Activated CD4-positive, alpha-beta T cell treated with anti-CD3 and anti-CD28 coated beads, Interleukin-2, amount 50 U/mL, for 4 hours (primary cell): ENCODE measurements around the gene PTPRG.

Experiments
- DNase-seq, 2 experiments: peaks; one replicate each; pipeline ENCODE4 v3.0.0-alpha.2; 2020

Gene PTPRG

GRCh38 chr3:61871644-61872043 is 310.3 kb downstream of the PTPRG start:
- no peak for DNase-seq

DNA sequence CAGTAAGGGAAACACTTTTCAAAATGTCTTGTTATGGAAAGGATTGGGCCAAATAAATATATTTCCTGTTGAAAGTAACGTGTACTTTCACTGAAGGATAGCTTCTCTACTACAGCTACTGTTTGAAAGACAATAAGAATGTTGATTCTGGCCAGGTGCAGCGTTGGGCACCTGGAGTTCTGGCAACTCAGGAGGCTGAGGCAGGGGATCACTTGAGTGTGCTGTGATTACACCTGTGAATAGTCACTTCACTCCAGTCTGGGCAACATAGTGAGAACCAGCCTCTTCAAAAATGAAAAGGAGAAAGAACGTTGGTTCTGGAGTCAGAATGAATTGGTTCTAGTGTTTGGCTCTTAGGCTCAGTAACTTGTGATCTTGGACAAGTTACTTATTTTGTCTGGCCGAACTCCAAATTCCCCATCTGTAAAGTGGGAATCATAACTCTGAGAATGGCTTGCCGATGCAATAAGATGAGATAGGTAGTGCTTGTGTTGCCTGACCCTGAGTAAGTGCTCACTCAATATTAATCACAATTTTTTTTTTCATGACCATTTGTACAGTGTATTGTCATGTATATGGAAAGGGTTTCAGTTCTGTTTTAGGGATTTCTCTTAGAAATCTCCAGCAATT is 310.8 kb downstream of the PTPRG start:
- no peak for DNase-seq

DNA sequence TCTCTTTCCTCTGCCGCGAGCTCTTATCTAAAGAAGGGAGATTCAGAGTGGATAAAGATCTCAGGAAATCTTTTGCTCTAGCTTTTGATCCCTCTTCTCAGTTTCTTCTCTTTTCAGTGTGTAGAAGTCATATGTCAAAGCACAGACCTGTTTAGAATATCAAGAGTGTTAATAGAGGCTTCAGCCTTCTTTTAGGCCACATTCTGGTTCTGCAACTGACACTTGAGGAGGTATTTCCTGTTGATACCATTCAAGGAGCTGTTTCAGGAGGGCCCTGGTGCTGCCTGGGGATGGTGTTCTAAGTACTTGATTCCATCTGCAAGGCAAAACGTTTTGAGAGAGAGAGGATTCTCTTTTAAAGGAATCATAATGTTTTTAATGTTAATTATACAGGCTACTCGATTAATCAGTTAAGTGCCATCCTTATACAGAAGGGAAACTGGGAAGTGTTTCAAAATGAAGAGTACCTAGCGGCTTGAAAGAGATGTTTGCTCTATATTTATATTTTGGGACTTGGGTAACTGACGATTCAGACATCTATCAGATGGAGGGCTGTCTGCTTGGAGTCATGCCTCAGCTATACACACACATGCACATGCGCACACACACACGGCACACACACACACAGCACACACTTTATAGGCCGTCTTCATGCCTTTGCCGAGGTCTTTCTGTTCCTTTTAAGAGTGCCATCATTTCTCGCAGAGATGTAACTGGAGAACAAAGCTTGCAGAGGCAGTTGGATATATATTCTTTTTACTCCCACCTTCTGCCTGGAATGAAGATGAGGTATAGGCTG is 313.9 kb downstream of the PTPRG start:
- DNase-seq = no peak

DNA sequence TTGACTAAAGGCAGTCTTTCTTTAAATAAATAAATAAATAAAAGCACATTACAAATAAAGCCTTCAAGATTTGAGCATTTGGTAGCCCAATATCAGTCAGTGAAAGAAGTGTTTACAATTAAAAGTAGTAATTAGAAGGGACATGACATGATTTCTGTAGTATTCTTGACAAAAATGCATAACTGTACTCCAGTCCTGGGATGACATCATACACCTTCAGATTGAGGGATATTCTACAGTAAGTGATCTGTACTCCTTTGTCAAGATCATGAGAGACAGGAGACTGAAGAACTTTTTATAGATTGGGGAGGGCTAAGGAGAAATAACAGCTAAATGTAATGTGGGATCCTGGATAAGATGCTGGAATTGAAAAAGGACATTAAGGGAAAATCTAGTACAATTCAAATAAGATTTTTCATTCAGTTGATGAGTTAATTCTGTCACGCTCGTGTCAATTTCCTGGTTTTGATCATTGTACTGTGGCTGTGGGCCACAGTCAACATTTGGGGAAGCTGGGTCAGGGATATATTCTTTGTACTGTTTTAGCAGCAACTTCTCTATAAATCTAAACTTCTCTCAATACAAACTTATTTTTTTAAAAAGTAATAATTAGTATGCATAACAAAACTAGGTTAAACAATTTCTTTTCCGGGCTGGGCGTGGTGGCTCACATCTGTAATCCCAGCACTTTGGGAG is 314.8 kb downstream of the PTPRG start:
- DNase-seq = no peak

- no peak for DNase-seq
Observed at GRCh38 chr3:61876797-61877196, 315.4 kb downstream of the PTPRG start.

DNA sequence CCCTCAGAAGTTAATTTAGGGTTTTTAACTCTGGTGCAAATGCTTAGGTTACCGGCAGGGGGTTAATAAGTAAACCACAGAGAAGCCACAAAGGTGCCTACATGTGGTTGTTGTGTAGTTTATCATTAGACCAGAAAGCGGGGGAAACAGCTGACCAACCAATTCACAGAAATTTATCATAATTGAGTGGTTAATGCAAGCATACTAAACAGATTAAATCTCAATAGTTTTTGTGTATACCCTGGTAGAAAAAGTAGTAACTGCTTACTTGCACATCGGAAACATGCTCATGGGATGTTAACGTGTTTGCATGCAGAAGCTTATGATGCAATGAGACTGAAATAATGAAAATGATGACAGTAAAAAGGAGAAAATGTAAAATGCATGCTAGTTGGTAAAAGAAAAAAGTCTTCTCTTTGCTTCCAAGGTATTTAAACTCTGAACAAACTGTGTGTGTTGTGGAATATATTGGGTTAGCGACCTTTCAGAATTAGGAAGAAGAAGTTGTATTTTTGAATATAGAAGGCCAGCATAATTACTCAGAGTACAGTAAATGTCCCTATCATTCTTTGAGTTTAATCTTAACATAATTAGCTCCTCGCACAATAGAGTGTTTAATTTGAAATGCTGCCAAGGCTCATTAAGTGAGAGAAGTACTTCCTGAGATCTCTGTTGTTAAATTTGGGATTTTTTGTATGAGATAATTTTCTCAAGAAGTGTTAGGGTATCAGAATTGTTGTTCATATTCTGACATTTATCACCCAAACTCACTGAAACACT is 316.2 kb downstream of the PTPRG start:
- DNase-seq = no peak

DNA sequence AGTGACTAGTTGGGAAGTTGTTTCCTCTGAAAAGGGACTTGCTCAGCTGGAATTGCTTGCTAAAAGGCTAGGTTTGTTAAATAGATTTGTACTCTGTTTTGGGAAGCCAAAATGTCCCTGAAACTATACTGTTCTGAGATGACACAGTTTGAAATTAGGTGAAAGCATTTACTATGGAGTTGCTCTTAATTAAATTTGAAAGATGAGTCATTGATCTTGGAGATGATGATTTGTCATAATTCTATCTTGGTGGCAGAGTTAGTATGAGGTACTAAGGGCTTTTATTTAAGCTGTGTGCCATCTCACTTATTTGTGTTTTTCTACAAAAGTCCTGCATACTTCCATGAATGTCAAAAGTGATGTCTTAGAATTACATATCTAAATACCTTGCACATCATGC is 320.9 kb downstream of the PTPRG start:
- DNase-seq = no peak

GRCh38 chr3:61884794-61885193 is 323.4 kb downstream of the PTPRG start:
- no peak for DNase-seq

DNA sequence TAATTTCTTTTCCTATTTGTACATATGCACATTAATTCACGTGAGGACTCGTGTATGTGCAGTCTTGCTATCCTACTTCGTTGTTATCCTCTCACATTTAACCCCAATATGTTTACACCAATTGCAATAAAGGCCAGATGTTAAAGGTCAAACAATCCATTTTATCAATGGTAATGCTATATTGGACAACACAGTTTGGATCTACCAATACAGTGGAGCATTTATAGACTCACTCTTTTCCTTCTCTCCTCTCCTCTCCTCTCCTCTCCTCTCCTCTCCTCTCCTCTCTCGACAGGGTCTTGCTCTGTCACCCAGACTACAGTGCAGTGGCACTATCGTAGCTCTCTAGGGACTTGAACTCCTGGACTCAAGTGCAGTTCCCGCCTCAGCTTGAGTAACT is 324.0 kb downstream of the PTPRG start:
- DNase-seq = no peak

DNA sequence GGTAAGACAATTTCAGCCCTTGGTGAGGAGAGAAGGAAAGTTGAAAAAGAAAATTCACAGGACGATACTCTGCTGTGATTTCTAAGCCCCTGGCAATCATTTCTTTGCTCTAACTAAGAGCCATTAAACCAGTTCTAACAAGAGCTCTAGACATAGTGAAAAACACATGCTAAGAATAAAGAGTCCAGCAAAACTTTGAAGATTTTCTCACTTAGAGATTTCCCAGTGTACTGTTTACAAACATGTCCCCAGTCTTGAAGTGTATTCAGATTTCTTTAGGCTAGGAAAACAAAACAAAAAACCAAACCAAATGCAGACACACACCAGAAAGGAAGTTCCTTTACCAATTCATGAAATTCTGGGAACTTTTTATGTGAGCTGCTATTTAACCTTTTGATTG is 325.8 kb downstream of the PTPRG start:
- DNase-seq = no peak

- DNase-seq = no peak
Observed at GRCh38 chr3:61889259-61889658, 327.9 kb downstream of the PTPRG start.

- DNase-seq = no peak
Observed at GRCh38 chr3:61890167-61890566, 328.8 kb downstream of the PTPRG start.

DNA sequence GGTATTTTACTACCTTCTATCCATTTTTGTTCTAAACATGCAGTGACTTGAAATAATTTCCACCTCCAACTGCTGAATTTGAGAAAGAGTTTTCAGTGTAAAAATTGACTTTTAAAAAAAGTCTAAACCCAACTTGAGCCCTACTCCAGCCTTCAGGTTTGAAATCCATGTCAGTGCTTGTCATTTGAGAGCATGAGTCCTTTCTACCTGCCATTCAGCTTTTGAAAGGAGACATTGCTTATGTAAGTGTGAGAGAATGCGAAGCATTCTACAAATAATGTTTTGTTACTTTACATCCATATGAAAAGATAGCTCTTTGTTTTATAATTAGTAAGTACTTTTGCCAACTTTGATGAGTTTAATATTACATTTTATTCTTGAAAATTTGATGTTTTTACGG is 329.2 kb downstream of the PTPRG start:
- no peak for DNase-seq

DNA sequence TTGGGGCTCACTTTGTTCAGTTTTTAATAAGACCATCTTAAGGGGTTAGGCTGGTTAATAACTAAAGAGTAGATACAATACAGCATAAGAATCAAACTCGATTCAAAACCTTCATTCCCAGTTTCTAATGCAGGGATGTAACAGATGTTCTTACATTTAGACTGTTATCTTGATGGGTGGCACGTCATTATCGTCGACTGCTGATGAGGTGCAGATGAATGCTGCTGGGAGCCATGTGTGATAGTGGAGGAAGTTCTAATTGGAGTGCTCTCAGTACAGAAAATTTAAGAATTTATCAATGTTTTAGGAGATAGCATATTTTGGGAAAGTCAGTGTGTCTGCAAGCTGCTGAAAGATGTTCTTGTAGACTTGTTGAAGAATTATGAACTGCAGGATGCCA is 331.5 kb downstream of the PTPRG start:
- no peak for DNase-seq

- no peak for DNase-seq
Observed at GRCh38 chr3:61893840-61894566, 332.6 kb downstream of the PTPRG start.

DNA sequence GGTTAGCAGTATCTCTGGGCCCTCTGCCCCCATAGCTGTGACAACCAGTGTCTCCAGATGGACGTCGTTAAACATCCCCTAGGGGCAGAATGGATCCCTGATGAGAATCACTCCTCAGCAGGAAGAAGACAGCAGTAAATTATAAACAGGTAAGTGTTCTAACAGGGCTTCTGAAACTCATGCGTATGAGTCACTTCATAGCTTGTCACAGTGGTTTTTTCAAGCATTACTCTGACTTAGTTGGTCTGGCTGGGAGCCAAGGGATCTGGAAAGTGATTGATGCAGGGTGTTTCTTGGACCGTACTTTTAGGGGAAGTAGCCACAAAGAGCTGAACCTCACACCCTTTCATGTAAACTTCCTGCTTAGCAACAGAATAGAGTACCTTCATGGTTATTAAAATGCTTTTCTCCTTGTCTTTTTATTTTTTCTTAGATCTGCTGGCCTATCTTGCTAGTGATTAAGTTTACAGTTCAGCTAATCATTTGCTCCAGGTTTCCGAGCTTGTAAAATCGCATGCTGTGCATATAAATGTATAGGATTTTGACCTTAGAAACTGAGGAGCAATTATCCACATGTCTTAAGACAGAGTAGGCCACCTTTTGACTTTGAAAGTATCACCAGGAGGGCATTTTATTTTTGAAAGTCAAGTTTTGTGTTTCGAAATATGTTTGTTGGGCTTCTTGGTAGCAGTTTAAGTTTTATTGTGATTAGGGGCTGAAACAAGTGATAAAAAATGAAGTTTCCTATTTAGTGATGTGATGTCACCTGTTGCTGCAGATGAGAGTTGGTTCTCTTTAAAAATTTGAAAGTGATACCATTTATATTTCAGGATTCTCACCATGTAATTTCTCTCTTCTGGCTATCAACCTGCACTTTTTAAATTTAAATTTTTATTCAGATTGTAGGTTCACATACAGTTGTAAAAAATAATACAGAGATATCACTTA is 333.9 kb downstream of the PTPRG start:
- peak in 1 of 2 experiments; percentile 1 for DNase-seq

DNA sequence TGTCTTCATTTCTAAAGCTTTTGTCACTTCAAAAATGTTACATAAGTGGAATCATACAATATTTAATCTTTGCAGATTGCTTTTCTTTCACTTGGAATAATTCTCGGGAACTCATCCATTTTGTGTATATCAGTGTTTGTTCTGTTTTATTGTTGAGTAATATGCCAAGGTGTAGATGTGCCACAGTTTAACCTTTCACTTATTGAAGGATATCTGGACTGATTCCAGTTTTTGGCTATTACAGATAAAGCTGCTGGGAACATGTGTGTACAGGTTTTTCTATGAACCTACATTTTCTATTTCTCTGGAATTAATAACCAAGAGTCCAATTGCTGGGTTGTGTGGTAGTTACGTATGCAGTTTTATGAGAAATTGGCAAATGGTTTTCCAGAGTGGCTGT is 334.9 kb downstream of the PTPRG start:
- no peak for DNase-seq

GRCh38 chr3:61897848-61898247 is 336.5 kb downstream of the PTPRG start:
- no peak for DNase-seq

DNA sequence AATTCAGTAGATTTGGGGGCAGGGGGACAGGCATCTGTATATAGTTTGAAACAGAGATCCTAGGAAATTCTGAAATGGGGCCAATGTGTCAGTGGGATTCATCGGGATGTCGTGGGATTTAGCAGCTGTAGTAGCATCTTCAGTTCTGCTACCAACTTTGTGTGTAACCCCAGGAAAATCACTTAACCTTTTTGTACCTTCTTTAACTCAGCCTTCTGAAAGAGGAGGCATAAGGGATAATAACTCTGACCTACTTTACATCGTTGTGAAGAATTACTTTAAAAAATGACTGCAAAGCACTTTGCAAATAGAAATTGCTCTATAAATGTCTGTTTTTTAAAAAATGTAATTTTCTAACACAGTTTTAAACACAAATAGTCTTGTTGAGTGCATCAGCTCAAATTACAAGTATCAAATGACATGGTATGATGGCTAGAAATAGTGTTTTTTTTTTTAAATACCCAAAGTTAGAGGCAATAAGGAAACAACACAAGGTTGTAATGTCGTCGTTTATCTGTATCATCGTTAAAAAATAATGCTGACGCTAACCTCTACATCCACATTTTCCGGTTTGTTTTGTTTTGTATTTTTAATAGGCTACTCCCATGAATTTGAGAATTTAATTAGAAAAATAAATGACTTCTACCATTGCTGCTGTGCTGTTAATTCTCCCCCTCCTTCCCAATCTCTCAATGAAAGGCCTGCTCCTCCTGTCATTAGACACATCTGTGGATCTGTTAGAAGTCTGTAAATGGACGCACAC is 338.5 kb downstream of the PTPRG start:
- no peak for DNase-seq

DNA sequence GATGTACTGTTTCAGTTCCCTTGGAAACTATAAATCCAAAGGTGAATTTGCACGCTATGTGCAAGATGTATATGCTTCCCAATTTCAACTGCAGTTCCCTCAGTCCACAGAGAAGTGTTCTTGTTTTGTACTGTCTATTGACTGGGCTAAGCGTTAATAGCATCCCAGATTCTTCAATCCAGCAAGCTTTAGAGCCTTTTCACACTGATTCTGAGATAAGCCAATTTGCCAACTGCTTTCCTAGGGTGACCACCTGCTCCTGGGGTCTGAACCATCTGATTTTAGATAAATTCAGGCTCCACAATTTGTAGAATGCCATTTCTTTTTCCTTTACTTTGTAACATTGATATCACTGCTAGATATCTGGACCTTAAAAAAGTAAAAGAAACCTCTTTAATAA is 340.1 kb downstream of the PTPRG start:
- no peak for DNase-seq

DNA sequence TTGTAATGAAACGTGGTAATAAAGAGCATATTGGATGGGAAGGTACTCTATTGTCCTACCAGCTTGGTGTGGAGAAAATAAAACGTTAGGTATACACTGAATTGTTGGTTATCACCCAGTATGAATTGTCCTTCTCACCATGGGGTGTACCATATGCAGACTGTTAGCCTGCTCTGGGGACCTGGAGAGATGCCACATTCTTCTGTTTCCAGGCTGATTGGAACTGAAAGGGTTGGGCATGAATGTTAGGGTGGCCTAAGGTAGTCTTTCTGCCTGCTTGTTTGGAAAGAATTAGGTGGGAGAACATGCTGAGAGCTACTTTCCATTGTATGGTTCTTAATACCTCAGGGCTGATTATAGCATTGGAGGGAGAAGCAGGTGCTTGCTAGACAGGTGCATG is 340.6 kb downstream of the PTPRG start:
- DNase-seq = no peak
